ENCODE results near the gene ALDH8A1.

- no peak for TF ChIP-seq YY1 (IDR thresholded peaks at IDR 0.05; ENCODE audit: low read depth)
- no peak for TF ChIP-seq TAF1 (IDR thresholded peaks at IDR 0.05; ENCODE audit: low read depth)
- no peak for TF ChIP-seq RAD21 (IDR thresholded peaks at IDR 0.05; ENCODE audit: low read depth)
- TF ChIP-seq, protein P1, sequence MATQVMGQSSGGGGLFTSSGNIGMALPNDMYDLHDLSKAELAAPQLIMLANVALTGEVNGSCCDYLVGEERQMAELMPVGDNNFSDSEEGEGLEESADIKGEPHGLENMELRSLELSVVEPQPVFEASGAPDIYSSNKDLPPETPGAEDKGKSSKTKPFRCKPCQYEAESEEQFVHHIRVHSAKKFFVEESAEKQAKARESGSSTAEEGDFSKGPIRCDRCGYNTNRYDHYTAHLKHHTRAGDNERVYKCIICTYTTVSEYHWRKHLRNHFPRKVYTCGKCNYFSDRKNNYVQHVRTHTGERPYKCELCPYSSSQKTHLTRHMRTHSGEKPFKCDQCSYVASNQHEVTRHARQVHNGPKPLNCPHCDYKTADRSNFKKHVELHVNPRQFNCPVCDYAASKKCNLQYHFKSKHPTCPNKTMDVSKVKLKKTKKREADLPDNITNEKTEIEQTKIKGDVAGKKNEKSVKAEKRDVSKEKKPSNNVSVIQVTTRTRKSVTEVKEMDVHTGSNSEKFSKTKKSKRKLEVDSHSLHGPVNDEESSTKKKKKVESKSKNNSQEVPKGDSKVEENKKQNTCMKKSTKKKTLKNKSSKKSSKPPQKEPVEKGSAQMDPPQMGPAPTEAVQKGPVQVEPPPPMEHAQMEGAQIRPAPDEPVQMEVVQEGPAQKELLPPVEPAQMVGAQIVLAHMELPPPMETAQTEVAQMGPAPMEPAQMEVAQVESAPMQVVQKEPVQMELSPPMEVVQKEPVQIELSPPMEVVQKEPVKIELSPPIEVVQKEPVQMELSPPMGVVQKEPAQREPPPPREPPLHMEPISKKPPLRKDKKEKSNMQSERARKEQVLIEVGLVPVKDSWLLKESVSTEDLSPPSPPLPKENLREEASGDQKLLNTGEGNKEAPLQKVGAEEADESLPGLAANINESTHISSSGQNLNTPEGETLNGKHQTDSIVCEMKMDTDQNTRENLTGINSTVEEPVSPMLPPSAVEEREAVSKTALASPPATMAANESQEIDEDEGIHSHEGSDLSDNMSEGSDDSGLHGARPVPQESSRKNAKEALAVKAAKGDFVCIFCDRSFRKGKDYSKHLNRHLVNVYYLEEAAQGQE (IDR thresholded peaks at IDR 0.05; ENCODE audit: low read depth), result no peak
- no peak for TF ChIP-seq USF1 (IDR thresholded peaks at IDR 0.05)
- no peak for TF ChIP-seq EP300 (IDR thresholded peaks at IDR 0.05; ENCODE audit: borderline replicate concordance)
- TF ChIP-seq MAX (IDR thresholded peaks at IDR 0.05), result no peak
- no peak for TF ChIP-seq FOXM1 (IDR thresholded peaks at IDR 0.05; ENCODE audit: borderline replicate concordance, low read depth)
- no peak for TF ChIP-seq ZBTB7A (IDR thresholded peaks at IDR 0.05; ENCODE audit: low read depth)
- no peak for TF ChIP-seq CEBPB (IDR thresholded peaks at IDR 0.05)
- no peak for TF ChIP-seq NFIC (IDR thresholded peaks at IDR 0.05)
- TF ChIP-seq CREB1 (IDR thresholded peaks at IDR 0.05; ENCODE audit: low read depth), result no peak
- TF ChIP-seq TCF12 (IDR thresholded peaks at IDR 0.05; ENCODE audit: low read depth), result no peak
Observed at GRCh38 chr6:134909701-134910592, 40.0 kb downstream of the ALDH8A1 start.
